Measurements from ENCODE around the gene SLC16A7. TPM values are rescaled to one million over a fixed set of nuclear protein-coding genes. Genes with fewer than 3 reads are reported as not detected.
"Not testable (repeated sequence)": the region's sequence is repeated elsewhere in the genome, so short reads cannot be mapped to it uniquely, and the experiment has no call there.

Gene SLC16A7
- total and polyA plus RNA-seq, 5 donors from 2014 or later: 20.8 to 38.5 (median 24.1) TPM

- Mint-ChIP-seq H3K27ac (no peak overlapping the region), H3K36me3 (peaks cover 22% of the 10 kb centered on the region), H3K9me3 (no peaks in the 10 kb centered on the region), H3K27me3 (no peaks in the 10 kb centered on the region), H3K4me1 (peaks cover 0 to 19% (median 5%) of the 10 kb centered on the region in 4 donors), H3K4me3 (no peak overlapping the region)
- DNase-seq: no peak
- Histone ChIP-seq H3K27me3 (ENCODE audit: control insufficient read depth, insufficient read depth, low read length) (no peaks in the 10 kb centered on the region), H3K4me3 (ENCODE audit: low read depth, low read length) (no peak overlapping the region), H3K9me3 (ENCODE audit: control insufficient read depth in 2 of 2, low read length in 2 of 2) (no peaks in the 10 kb centered on the region), H3K4me1 (ENCODE audit: control insufficient read depth, insufficient read depth, low read length, poor library complexity, severe bottlenecking) (no peaks in the 10 kb centered on the region), H3K27ac (ENCODE audit: insufficient read depth, low read length, poor library complexity, severe bottlenecking) (no peak overlapping the region), H3K36me3 (ENCODE audit: control insufficient read depth, insufficient read depth, low read length) (peaks cover 2% of the 10 kb centered on the region)
- no peak for ATAC-seq (ENCODE audit: low read depth in 2 of 2)
These were observed 142.1 kb downstream of the SLC16A7 start for GRCh38 chr12:59737725-59738463.

- H3K36me3 ChIP-seq (ENCODE audit: control insufficient read depth, insufficient read depth, low read length): peaks cover 10% of the 10 kb centered on the region
- no peak overlapping the region for H3K4me3 ChIP-seq (ENCODE audit: low read depth, low read length)
- Mint-ChIP-seq H3K4me3 (no peak overlapping the region), H3K36me3 (peaks cover 44% of the 10 kb centered on the region), H3K27ac (no peak overlapping the region), H3K27me3 (no peaks in the 10 kb centered on the region), H3K4me1 (peaks cover 0 to 7% (median 0%) of the 10 kb centered on the region in 4 donors), H3K9me3 (peaks cover 0 to 5% (median 0%) of the 10 kb centered on the region in 7 donors)
- ATAC-seq (ENCODE audit: low read depth in 2 of 2): no peak
- no peaks in the 10 kb centered on the region for H3K27me3 ChIP-seq (ENCODE audit: control insufficient read depth, insufficient read depth, low read length)
- H3K27ac ChIP-seq (ENCODE audit: insufficient read depth, low read length, poor library complexity, severe bottlenecking): no peak overlapping the region
- DNase-seq: no peak
- H3K4me1 ChIP-seq (ENCODE audit: control insufficient read depth, insufficient read depth, low read length, poor library complexity, severe bottlenecking): no peaks in the 10 kb centered on the region
- no peaks in the 10 kb centered on the region for H3K9me3 ChIP-seq (ENCODE audit: control insufficient read depth in 2 of 2, low read length in 2 of 2)
These were observed 147.0 kb downstream of the SLC16A7 start for GRCh38 chr12:59742841-59743240.

- peaks cover 44% of the 10 kb centered on the region for H3K36me3 Mint-ChIP-seq
- no peak for ATAC-seq (ENCODE audit: low read depth in 2 of 2)
These were observed 148.7 kb downstream of the SLC16A7 start for GRCh38 chr12:59744564-59744963.

GRCh38 chr12:59751091-59751490 lies 155.3 kb downstream of the SLC16A7 start:
- H3K27ac Mint-ChIP-seq; H3K4me3 ChIP-seq (ENCODE audit: low read depth, low read length); H3K27me3 Mint-ChIP-seq; DNase-seq; ATAC-seq (ENCODE audit: low read depth in 2 of 2); H3K27me3 ChIP-seq (ENCODE audit: control insufficient read depth, insufficient read depth, low read length); H3K4me3 Mint-ChIP-seq; H3K4me1 ChIP-seq (ENCODE audit: control insufficient read depth, insufficient read depth, low read length, poor library complexity, severe bottlenecking); H3K4me1 Mint-ChIP-seq; H3K27ac ChIP-seq (ENCODE audit: insufficient read depth, low read length, poor library complexity, severe bottlenecking); H3K9me3 ChIP-seq (ENCODE audit: control insufficient read depth in 2 of 2, low read length in 2 of 2); H3K36me3 ChIP-seq (ENCODE audit: control insufficient read depth, insufficient read depth, low read length): not testable (repeated sequence)
- Mint-ChIP-seq H3K36me3 (peaks cover 20% of the 10 kb centered on the region), H3K9me3 (peaks cover 0 to 13% (median 3%) of the 10 kb centered on the region in 7 donors)

More at GRCh38 chr12:59744564-59744963, 148.7 kb downstream of the SLC16A7 start:
- H3K27me3 ChIP-seq (ENCODE audit: control insufficient read depth, insufficient read depth, low read length): no peaks in the 10 kb centered on the region
- H3K27ac ChIP-seq (ENCODE audit: insufficient read depth, low read length, poor library complexity, severe bottlenecking): no peak overlapping the region
- peaks cover 0 to 3% of the 10 kb centered on the region in 2 experiments for H3K9me3 ChIP-seq (ENCODE audit: control insufficient read depth in 2 of 2, low read length in 2 of 2)
- peaks cover 10% of the 10 kb centered on the region for H3K36me3 ChIP-seq (ENCODE audit: control insufficient read depth, insufficient read depth, low read length)
- Mint-ChIP-seq H3K9me3 (peaks cover 0 to 6% (median 0%) of the 10 kb centered on the region in 7 donors), H3K4me1 (peaks cover 0 to 7% (median under 1%) of the 10 kb centered on the region in 4 donors), H3K27me3 (no peaks in the 10 kb centered on the region), H3K27ac (no peak overlapping the region), H3K4me3 (no peak overlapping the region)
- no peak overlapping the region for H3K4me3 ChIP-seq (ENCODE audit: low read depth, low read length)
- DNase-seq: no peak
- no peaks in the 10 kb centered on the region for H3K4me1 ChIP-seq (ENCODE audit: control insufficient read depth, insufficient read depth, low read length, poor library complexity, severe bottlenecking)

- no peaks in the 10 kb centered on the region for H3K27me3 Mint-ChIP-seq
- Histone ChIP-seq H3K27me3 (ENCODE audit: control insufficient read depth, insufficient read depth, low read length) (no peaks in the 10 kb centered on the region), H3K4me3 (ENCODE audit: low read depth, low read length) (no peak overlapping the region), H3K36me3 (ENCODE audit: control insufficient read depth, insufficient read depth, low read length) (no peaks in the 10 kb centered on the region), H3K27ac (ENCODE audit: insufficient read depth, low read length, poor library complexity, severe bottlenecking) (no peak overlapping the region), H3K9me3 (ENCODE audit: control insufficient read depth in 2 of 2, low read length in 2 of 2) (no peaks in the 10 kb centered on the region), H3K4me1 (ENCODE audit: control insufficient read depth, insufficient read depth, low read length, poor library complexity, severe bottlenecking) (no peaks in the 10 kb centered on the region)
- peaks cover 16% of the 10 kb centered on the region for H3K36me3 Mint-ChIP-seq
- H3K27ac Mint-ChIP-seq: no peak overlapping the region
- ATAC-seq (ENCODE audit: low read depth in 2 of 2) (no peak), DNase-seq (no peak)
- H3K4me1 Mint-ChIP-seq: peaks cover 0 to 18% (median 10%) of the 10 kb centered on the region in 4 donors
- H3K4me3 Mint-ChIP-seq: no peak overlapping the region
- H3K9me3 Mint-ChIP-seq: peaks cover 0 to 3% (median 2%) of the 10 kb centered on the region in 7 donors
These were observed 165.7 kb downstream of the SLC16A7 start for GRCh38 chr12:59761542-59761941.

GRCh38 chr12:59763835-59764234 lies 168.0 kb downstream of the SLC16A7 start:
- H3K27me3 Mint-ChIP-seq: no peaks in the 10 kb centered on the region
- no peak overlapping the region for H3K4me3 Mint-ChIP-seq
- Histone ChIP-seq H3K4me3 (ENCODE audit: low read depth, low read length) (no peak overlapping the region), H3K27me3 (ENCODE audit: control insufficient read depth, insufficient read depth, low read length) (no peaks in the 10 kb centered on the region), H3K27ac (ENCODE audit: insufficient read depth, low read length, poor library complexity, severe bottlenecking) (no peak overlapping the region), H3K36me3 (ENCODE audit: control insufficient read depth, insufficient read depth, low read length) (no peaks in the 10 kb centered on the region), H3K9me3 (ENCODE audit: control insufficient read depth in 2 of 2, low read length in 2 of 2) (no peaks in the 10 kb centered on the region), H3K4me1 (ENCODE audit: control insufficient read depth, insufficient read depth, low read length, poor library complexity, severe bottlenecking) (no peaks in the 10 kb centered on the region)
- DNase-seq: no peak
- ATAC-seq (ENCODE audit: low read depth in 2 of 2): no peak
- H3K27ac Mint-ChIP-seq: no peak overlapping the region
- peaks cover 0 to 25% (median 14%) of the 10 kb centered on the region in 4 donors for H3K4me1 Mint-ChIP-seq
- H3K36me3 Mint-ChIP-seq: peaks cover 28% of the 10 kb centered on the region
- peaks cover 0 to 3% (median 0%) of the 10 kb centered on the region in 7 donors for H3K9me3 Mint-ChIP-seq

- no peak for DNase-seq
- Histone ChIP-seq H3K27ac (ENCODE audit: insufficient read depth, low read length, poor library complexity, severe bottlenecking) (no peak overlapping the region), H3K36me3 (ENCODE audit: control insufficient read depth, insufficient read depth, low read length) (peaks cover 7% of the 10 kb centered on the region), H3K4me3 (ENCODE audit: low read depth, low read length) (no peak overlapping the region), H3K9me3 (ENCODE audit: control insufficient read depth in 2 of 2, low read length in 2 of 2) (no peaks in the 10 kb centered on the region), H3K27me3 (ENCODE audit: control insufficient read depth, insufficient read depth, low read length) (no peaks in the 10 kb centered on the region), H3K4me1 (ENCODE audit: control insufficient read depth, insufficient read depth, low read length, poor library complexity, severe bottlenecking) (no peaks in the 10 kb centered on the region)
- Mint-ChIP-seq H3K27ac (no peak overlapping the region), H3K36me3 (peaks cover 32% of the 10 kb centered on the region), H3K27me3 (no peaks in the 10 kb centered on the region), H3K9me3 (peaks cover 0 to 3% (median 0%) of the 10 kb centered on the region in 7 donors), H3K4me1 (peaks cover 0 to 24% (median 11%) of the 10 kb centered on the region in 4 donors), H3K4me3 (no peak overlapping the region)
- ATAC-seq (ENCODE audit: low read depth in 2 of 2): no peak
These were observed 172.2 kb downstream of the SLC16A7 start for GRCh38 chr12:59768031-59768430.

Data from CD4-positive, CD25-positive, alpha-beta regulatory T cell (primary cell).